Measurements from ENCODE around the gene AKT3.

GRCh38 chr1:243646841-243647240 is 203.2 kb downstream of the AKT3 start:
- TF ChIP-seq POLR2A (IDR thresholded peaks at IDR 0.05; ENCODE audit: low read depth, low read length) (no peak), TAF1 (IDR thresholded peaks at IDR 0.05; ENCODE audit: low read depth, low read length) (no peak), POLR2AphosphoS5 (IDR thresholded peaks at IDR 0.05; ENCODE audit: low read depth, low read length) (no peak), POU2F2 (IDR thresholded peaks at IDR 0.05; ENCODE audit: low read depth, low read length) (no peak), SPI1 (IDR thresholded peaks at IDR 0.05; ENCODE audit: low read depth, low read length) (no peak)

Measured in GM12891 (cell line).